ENCODE data around the gene GAPT.

The GAPT gene

GRCh38 chr5:58460002-58460731 lies 31.1 kb upstream of the GAPT start, which contains the start of gene PLK2 (continued):
- TF ChIP-seq ZNF26 (tag by site-specific recombination; IDR thresholded peaks at IDR 0.05) (no peak), MZF1 (tag by site-specific recombination; IDR thresholded peaks at IDR 0.05; ENCODE audit: borderline replicate concordance) (no peak), ZNF560 (tag by site-specific recombination; IDR thresholded peaks at IDR 0.05; ENCODE audit: borderline replicate concordance) (no peak), ZNF202 (tag by site-specific recombination; IDR thresholded peaks at IDR 0.05; ENCODE audit: borderline replicate concordance) (no peak), KLF8 (tag by site-specific recombination; IDR thresholded peaks at IDR 0.05) (peak; percentile 55; the same call in 1 of the 2 replicates), ZNF433 (tag by site-specific recombination; IDR thresholded peaks at IDR 0.05; ENCODE audit: low read depth) (no peak), HOXC10 (CRISPR knock-in tag; IDR thresholded peaks at IDR 0.05) (no peak), ZNF768 (tag by site-specific recombination; IDR thresholded peaks at IDR 0.05) (no peak), TCF7L2 (IDR thresholded peaks at IDR 0.05; ENCODE audit: borderline replicate concordance, low read depth, low read length) (no peak), ZNF629 (tag by site-specific recombination; IDR thresholded peaks at IDR 0.05) (peak; percentile 84), ZNF660 (tag by site-specific recombination; IDR thresholded peaks at IDR 0.05) (peak; percentile 50), SCRT1 (tag by site-specific recombination; IDR thresholded peaks at IDR 0.05; ENCODE audit: borderline replicate concordance) (peak; percentile 85; the same call in 1 of the 2 replicates), ZNF37A (tag by site-specific recombination; IDR thresholded peaks at IDR 0.05) (no peak), KLF7 (tag by site-specific recombination; IDR thresholded peaks at IDR 0.05; ENCODE audit: borderline replicate concordance) (no peak), ZNF510 (tag by site-specific recombination; IDR thresholded peaks at IDR 0.05; ENCODE audit: insufficient replicate concordance) (no peak), SETDB1 (IDR thresholded peaks at IDR 0.05; ENCODE audit: insufficient read length, low read length) (no peak), ZNF549 (tag by site-specific recombination; IDR thresholded peaks at IDR 0.05) (no peak), ELK4 (IDR thresholded peaks at IDR 0.05; ENCODE audit: borderline replicate concordance, low read depth, low read length) (no peak), SP3 (tag by site-specific recombination; IDR thresholded peaks at IDR 0.05) (peak; percentile 89), MEIS1 (CRISPR knock-in tag; IDR thresholded peaks at IDR 0.05; ENCODE audit: borderline replicate concordance) (no peak), ZNF157 (tag by site-specific recombination; IDR thresholded peaks at IDR 0.05) (no peak), KLF1 (tag by site-specific recombination; IDR thresholded peaks at IDR 0.05) (no peak; the same call in 1 of the 2 replicates), ZBTB49 (tag by site-specific recombination; IDR thresholded peaks at IDR 0.05; ENCODE audit: low read depth) (no peak), PATZ1 (tag by site-specific recombination; IDR thresholded peaks at IDR 0.05) (no peak; the same call in none of the 2 replicates), ZNF585B (tag by site-specific recombination; IDR thresholded peaks at IDR 0.05) (no peak), ZNF623 (tag by site-specific recombination; IDR thresholded peaks at IDR 0.05) (no peak), ZNF2 (tag by site-specific recombination; IDR thresholded peaks at IDR 0.05) (0 out of 2 replicates have a peak, but pooled peaks have one; percentile 75), YY2 (tag by site-specific recombination; IDR thresholded peaks at IDR 0.05) (no peak), ZNF404 (tag by site-specific recombination; IDR thresholded peaks at IDR 0.05) (no peak), ZNF529 (tag by site-specific recombination; IDR thresholded peaks at IDR 0.05; ENCODE audit: insufficient replicate concordance) (no peak), ZNF626 (tag by site-specific recombination; IDR thresholded peaks at IDR 0.05) (no peak), ZNF324 (tag by site-specific recombination; IDR thresholded peaks at IDR 0.05) (peak; percentile 28; the same call in 1 of the 2 replicates), ZNF610 (tag by site-specific recombination; IDR thresholded peaks at IDR 0.05; ENCODE audit: borderline replicate concordance) (no peak), ZNF473 (tag by site-specific recombination; IDR thresholded peaks at IDR 0.05) (no peak), ZNF155 (tag by site-specific recombination; IDR thresholded peaks at IDR 0.05) (no peak)

All from HEK293 (cell line).